Heart right ventricle (tissue), 16 donors: ENCODE data around the gene STAT5B. TPM values are rescaled to one million over a fixed set of nuclear protein-coding genes. Genes with fewer than 3 reads are reported as not detected.

Experiments used
- ATAC-seq, 8 donors: fragments of 200-7000 bp; cut with Tn5 transposase; one replicate each; pipeline ENCODE4 v1.9.1; 2020; ENCODE audit warnings: mild to moderate bottlenecking in 8 of 8, moderate library complexity in 8 of 8, moderate number of reproducible peaks in 1 of 8
- DNase-seq, 2 donors: peaks; one replicate each; pipeline ENCODE4 v3.0.0-alpha.2; 2020
- H3K27ac ChIP-seq, 10 donors: fragments of 200-600 bp; sonication (generic) in 2 of 10; one replicate each; pipeline versions ENCODE4 v1.5.0 to v1.8.0; 2020 to 2022; ENCODE audit warnings: mild to moderate bottlenecking in 3 of 10
- H3K27me3 ChIP-seq, 7 donors: fragments of 200-600 bp; one replicate each; pipeline ENCODE4 v1.8.0; 2021 to 2022; ENCODE audit warnings: mild to moderate bottlenecking in 2 of 7
- H3K36me3 ChIP-seq, 9 donors: fragments of 200-600 bp; sonication (generic) in 1 of 9; one replicate each; pipeline versions ENCODE4 v1.5.0 to v1.8.0; 2020 to 2022; ENCODE audit warnings: mild to moderate bottlenecking in 2 of 9
- H3K4me1 ChIP-seq, 9 donors: fragments of 200-600 bp; sonication (generic) in 1 of 9; one replicate each; pipeline versions ENCODE4 v1.5.0 to v1.8.0; 2020 to 2022; ENCODE audit warnings: mild to moderate bottlenecking in 4 of 9
- H3K4me3 ChIP-seq, 10 donors: fragments of 200-600 bp; sonication (generic) in 2 of 10; one replicate each; pipeline versions ENCODE4 v1.5.0 to v1.8.0; 2020 to 2022; ENCODE audit warnings: mild to moderate bottlenecking in 7 of 10, moderate library complexity in 2 of 10
- H3K9me3 ChIP-seq, 11 donors: fragments of 200-600 bp in 10 of 11; sonication (generic) in 2 of 11; one replicate each; pipeline versions ENCODE4 v1.5.0 to v1.8.0; 2013 to 2022; ENCODE audit warnings: mild to moderate bottlenecking in 2 of 11, control low read depth in 1 of 11, moderate library complexity in 1 of 11
- CTCF ChIP-seq, 9 donors: fragments of 200-600 bp; sonication (generic) in 2 of 9; IDR thresholded peaks; one replicate each; pipeline versions ENCODE4 v1.5.0 to v1.8.0; 2021 to 2022; ENCODE audit warnings: antibody characterized with exemption in 9 of 9, mild to moderate bottlenecking in 5 of 9, moderate library complexity in 1 of 9
- WGBS, 2 donors: extraction: QIAGEN DNeasy Blood & Tissue Kit; methylation state at CpG; one replicate each; pipeline ENCODE4 v1.1.7; 2013; ENCODE audit warnings: inconsistent platforms in 1 of 2; 5-methylcytosine and 5-hydroxymethylcytosine counted together
- intact Hi-C, 10 donors: fragments of 100-400 bp; cut with DNase I; formaldehyde crosslinking; loops; one replicate each; pipeline versions ENCODE4 v1.11.1 to v1.14.2; 2022
- polyA plus RNA-seq, 2 donors: library from polyadenylated mRNA; stranded (reverse); fragments of 200-250 nt; gene quantifications; one replicate each; pipeline ENCODE4 v1.2.3, GENCODE V29; 2013
- total RNA-seq, 10 donors: library from RNA; stranded (reverse); fragmentation: NEBNext Ultra II Directional in 3 of 10; extraction: Animal tissue kit (Norgen Biotek cat#: 25700) in 3 of 10; gene quantifications; one replicate each; pipeline versions ENCODE4 v1.2.1 to v1.2.4, GENCODE V29; 2021 to 2023
- donor health status: Arrhythmogenic right ventricular cardiomyopathy.
- donor health status: ischemic (EF 13 %, LVEDD 7.1; RV severe dilation, severe dysfunction).
- donor health status: healthy with polysubstance abuse.
- donor health status: DM: no; HTN: yes; CAD: no.
- donor health status: DM: no; HTN: no; CAD: no.
- donor health status: ischemic (EF 25% LVEDD 6.9; RV normal size, moderate dysfunction).
- donor health status: ischemic (EF 25% LVEDD 5.7; RV mildly dilated, moderate dysfunction).
- donor health status: healthy.
- donor health status: DM: yes; HTN: yes; CAD: no.
- donor health status: Ischemic cardiomyopathy.
- donor health status: ischemic (EF 35%, LVEDD 5.7; RV mildly dilated, moderate dysfunction).
- donor health status: nonischemic (EF 11% LVEDD 7.7; RV severe dilation, severe dysfunction).
- donor health status: DM: yes; HTN: yes; CAD: no.
- donor health status: PGD.
- donor health status: ischemic (EF 29% LVEDD 5.4; RV normal size, mild dysfunction).
- donor health status: nonischemic (EF 23%, LVEDD 6.1; RV moderate dilation, normal function).

Gene STAT5B
- total and polyA plus RNA-seq, 12 donors = 14.4 to 34.7 (median 30.1) TPM

GRCh38 chr17:42198897-42199296 is 77.3 kb downstream of the STAT5B start:
- Histone ChIP-seq H3K27me3 (no peaks in the 10 kb centered on the region), H3K36me3 (peaks cover 0 to 47% (median 13%) of the 10 kb centered on the region in 9 donors), H3K4me1 (peaks cover 0 to 23% (median 17%) of the 10 kb centered on the region in 9 donors), H3K27ac (peak overlapping the region in 2 of 10 donors; percentile 30 to 79), H3K4me3 (no peak overlapping the region), H3K9me3 (no peaks in the 10 kb centered on the region)
- no peak for ATAC-seq
- DNase-seq = no peak
- TF ChIP-seq CTCF (IDR thresholded peaks at IDR 0.05) = no peak
- WGBS, 2 donors = 85 to 91% methylated on average over 4 of the region's 4 CpGs
- intact Hi-C loops = no loop called here

GRCh38 chr17:42197564-42198156 is 78.5 kb downstream of the STAT5B start:
- peaks cover 0 to 35% (median 6%) of the 10 kb centered on the region in 9 donors for H3K36me3 ChIP-seq
- intact Hi-C loops = no loop called here
- peaks cover 9 to 36% (median 27%) of the 10 kb centered on the region in 9 donors for H3K4me1 ChIP-seq
- H3K27ac ChIP-seq = no peak overlapping the region
- H3K27me3 ChIP-seq = no peaks in the 10 kb centered on the region
- no peak overlapping the region for H3K4me3 ChIP-seq
- ATAC-seq = no peak
- whole genome bisulfite sequencing, 2 donors = 91 to 94% methylated on average over 8 of the region's 8 CpGs
- no peaks in the 10 kb centered on the region for H3K9me3 ChIP-seq
- TF ChIP-seq CTCF (IDR thresholded peaks at IDR 0.05) = no peak
- DNase-seq = no peak

- DNase-seq = peak; percentile 80 to 88
- no peak for TF ChIP-seq CTCF (IDR thresholded peaks at IDR 0.05)
- no peaks in the 10 kb centered on the region for H3K27me3 ChIP-seq
- H3K4me3 ChIP-seq = peak within 1 kb of the TSS; percentile 39 to 83 (median 64)
- peak; percentile 89 to 97 (median 96) for ATAC-seq
- no peaks in the 10 kb centered on the region for H3K9me3 ChIP-seq
- peak within 1 kb of the TSS; percentile 12 to 93 (median 82) for H3K27ac ChIP-seq
- WGBS, 2 donors = 29 to 34% methylated on average over 24 of the region's 24 CpGs
- intact Hi-C loops = no loop called here
- H3K36me3 ChIP-seq = peaks cover 0 to 20% (median 0%) of the 10 kb centered on the region in 9 donors
- H3K4me1 ChIP-seq = peaks cover 6 to 28% (median 16%) of the 10 kb centered on the region in 9 donors
Measured at GRCh38 chr17:42193969-42194899, 82.0 kb downstream of the STAT5B start, which contains the start of gene GHDC. Gene GHDC, minus strand, starts transcription at chr17:42194494. Its CDS starts 913 bp downstream, at chr17:42193581.

GRCh38 chr17:42193216-42193968 is 82.8 kb downstream of the STAT5B start:
- H3K9me3 ChIP-seq = no peaks in the 10 kb centered on the region
- DNase-seq (no peak), ATAC-seq (peak in 1 of 8 donors; percentile 8)
- peak overlapping the region in 9 of 10 donors; percentile 67 to 93 (median 83) for H3K27ac ChIP-seq
- WGBS, 2 donors = 77 to 82% methylated on average over 12 of the region's 12 CpGs
- intact Hi-C loops = no loop called here
- peaks cover 6 to 29% (median 16%) of the 10 kb centered on the region in 9 donors for H3K4me1 ChIP-seq
- peaks cover 0 to 20% (median 0%) of the 10 kb centered on the region in 9 donors for H3K36me3 ChIP-seq
- no peak for TF ChIP-seq CTCF (IDR thresholded peaks at IDR 0.05)
- no peaks in the 10 kb centered on the region for H3K27me3 ChIP-seq
- H3K4me3 ChIP-seq = peak overlapping the region; percentile 39 to 83 (median 64)
